ENCODE measurements around the gene PITPNC1. TPM values are rescaled to one million over a fixed set of nuclear protein-coding genes. Genes with fewer than 3 reads are reported as not detected.

Gene PITPNC1
- total RNA-seq, 1 experiment from 2014 or later: 40.1 TPM

DNA sequence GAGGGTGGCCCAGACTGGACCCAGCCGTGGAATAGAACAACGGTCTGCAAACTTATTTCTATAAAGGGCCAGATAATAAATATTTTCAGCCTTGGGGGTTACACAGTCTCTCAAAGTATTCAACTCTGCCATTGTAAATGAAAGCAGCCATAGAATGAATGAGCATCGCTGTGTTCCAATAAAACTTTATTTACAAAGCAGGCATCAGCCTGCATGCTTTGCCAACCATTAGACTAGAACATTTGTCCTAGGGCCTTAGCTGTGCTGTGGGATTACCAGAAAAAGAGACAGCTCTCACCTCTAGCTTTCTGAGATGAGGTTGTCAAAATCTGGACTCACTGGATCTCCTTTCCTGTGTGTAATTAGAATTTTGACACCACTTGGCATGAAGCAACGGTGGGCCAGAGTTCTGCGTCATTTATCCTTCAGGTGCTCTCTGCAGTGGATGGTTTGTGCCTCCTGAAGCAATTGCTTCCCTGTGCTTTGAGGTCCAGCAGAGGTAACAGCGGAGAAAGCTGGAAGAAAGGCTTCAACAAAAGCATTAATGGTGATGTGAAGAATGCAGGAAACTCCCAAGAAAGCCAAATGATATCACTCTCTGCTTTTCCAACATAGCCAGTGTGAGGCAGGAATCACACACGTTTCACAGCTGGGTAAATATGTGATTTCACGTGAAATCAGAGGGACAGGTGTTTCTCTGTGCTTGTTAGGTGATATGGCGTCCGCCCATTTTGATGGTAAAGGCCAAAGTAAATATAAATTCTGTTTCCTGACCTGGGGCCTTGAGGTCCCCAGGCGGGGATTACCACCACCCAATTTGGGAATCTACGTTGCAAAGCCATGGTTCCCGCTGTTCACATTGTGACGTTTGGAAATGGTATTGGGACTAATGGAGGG, 148.4 kb downstream of the PITPNC1 start:
- BruUV-seq (replicated peaks): no TSS peak
- H3K27ac Mint-ChIP-seq (ENCODE audit: low read depth, unreplicated experiment): no peak overlapping the region
- H3K4me1 Mint-ChIP-seq (ENCODE audit: insufficient read depth, unreplicated experiment): no peaks in the 10 kb centered on the region
- TF ChIP-seq, protein P1, sequence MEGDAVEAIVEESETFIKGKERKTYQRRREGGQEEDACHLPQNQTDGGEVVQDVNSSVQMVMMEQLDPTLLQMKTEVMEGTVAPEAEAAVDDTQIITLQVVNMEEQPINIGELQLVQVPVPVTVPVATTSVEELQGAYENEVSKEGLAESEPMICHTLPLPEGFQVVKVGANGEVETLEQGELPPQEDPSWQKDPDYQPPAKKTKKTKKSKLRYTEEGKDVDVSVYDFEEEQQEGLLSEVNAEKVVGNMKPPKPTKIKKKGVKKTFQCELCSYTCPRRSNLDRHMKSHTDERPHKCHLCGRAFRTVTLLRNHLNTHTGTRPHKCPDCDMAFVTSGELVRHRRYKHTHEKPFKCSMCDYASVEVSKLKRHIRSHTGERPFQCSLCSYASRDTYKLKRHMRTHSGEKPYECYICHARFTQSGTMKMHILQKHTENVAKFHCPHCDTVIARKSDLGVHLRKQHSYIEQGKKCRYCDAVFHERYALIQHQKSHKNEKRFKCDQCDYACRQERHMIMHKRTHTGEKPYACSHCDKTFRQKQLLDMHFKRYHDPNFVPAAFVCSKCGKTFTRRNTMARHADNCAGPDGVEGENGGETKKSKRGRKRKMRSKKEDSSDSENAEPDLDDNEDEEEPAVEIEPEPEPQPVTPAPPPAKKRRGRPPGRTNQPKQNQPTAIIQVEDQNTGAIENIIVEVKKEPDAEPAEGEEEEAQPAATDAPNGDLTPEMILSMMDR (IDR thresholded peaks at IDR 0.05; ENCODE audit: unreplicated experiment): no peak
- CTCF ChIA-PET: no interaction called here
- no peak for DNase-seq (ENCODE audit: unreplicated experiment)
- no peak overlapping the region for H3K4me3 Mint-ChIP-seq (ENCODE audit: unreplicated experiment)
- intact Hi-C loops (cut with micrococcal nuclease): no loop called here
- POLR2A ChIA-PET: interaction anchor here (1.0 kb wide), 1 partner anchor 14 kb away, joined by 3 read pairs; no protein-coding TSS in a partner anchor
- H3K9me3 Mint-ChIP-seq (ENCODE audit: unreplicated experiment): no peaks in the 10 kb centered on the region
- H3K27me3 Mint-ChIP-seq (ENCODE audit: insufficient read depth, unreplicated experiment): no peaks in the 10 kb centered on the region
- no peaks in the 10 kb centered on the region for H3K36me3 Mint-ChIP-seq (ENCODE audit: insufficient read depth, unreplicated experiment)

DNA sequence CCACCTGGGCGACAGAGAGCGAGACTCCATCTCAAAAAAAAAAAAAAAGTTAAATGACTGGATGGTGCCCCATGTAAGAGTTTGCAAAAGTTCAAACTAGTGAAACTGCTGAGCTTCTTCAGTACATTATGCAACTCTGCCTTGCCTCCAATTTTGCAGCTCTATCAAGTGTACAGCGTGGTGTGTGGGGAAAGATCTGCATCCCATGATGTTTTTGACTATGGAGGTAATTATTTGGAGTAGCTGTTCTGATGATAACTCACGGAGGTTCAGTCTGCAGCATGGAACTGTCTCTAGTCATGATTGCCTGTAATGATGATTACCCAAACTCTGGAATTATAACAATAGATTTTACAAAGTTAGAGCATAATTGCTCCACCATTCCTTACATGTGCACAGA, 149.6 kb downstream of the PITPNC1 start:
- TF ChIP-seq, protein P1 (IDR thresholded peaks at IDR 0.05; ENCODE audit: unreplicated experiment): no peak
- DNase-seq (ENCODE audit: unreplicated experiment): no peak
- Mint-ChIP-seq H3K36me3 (ENCODE audit: insufficient read depth, unreplicated experiment) (no peaks in the 10 kb centered on the region), H3K27ac (ENCODE audit: low read depth, unreplicated experiment) (no peak overlapping the region), H3K9me3 (ENCODE audit: unreplicated experiment) (no peaks in the 10 kb centered on the region), H3K4me3 (ENCODE audit: unreplicated experiment) (no peak overlapping the region), H3K4me1 (ENCODE audit: insufficient read depth, unreplicated experiment) (no peaks in the 10 kb centered on the region), H3K27me3 (ENCODE audit: insufficient read depth, unreplicated experiment) (no peaks in the 10 kb centered on the region)
- ChIA-PET POLR2A (interaction anchor here (0.6 kb wide), 1 partner anchor 154 kb away, joined by 4 read pairs; no protein-coding TSS in a partner anchor), CTCF (interaction anchor here (0.6 kb wide), 1 partner anchor 8 kb away, joined by 3 read pairs; no protein-coding TSS in a partner anchor)
- intact Hi-C loops (cut with micrococcal nuclease): no loop called here
- no TSS peak for BruUV-seq (replicated peaks)

DNA sequence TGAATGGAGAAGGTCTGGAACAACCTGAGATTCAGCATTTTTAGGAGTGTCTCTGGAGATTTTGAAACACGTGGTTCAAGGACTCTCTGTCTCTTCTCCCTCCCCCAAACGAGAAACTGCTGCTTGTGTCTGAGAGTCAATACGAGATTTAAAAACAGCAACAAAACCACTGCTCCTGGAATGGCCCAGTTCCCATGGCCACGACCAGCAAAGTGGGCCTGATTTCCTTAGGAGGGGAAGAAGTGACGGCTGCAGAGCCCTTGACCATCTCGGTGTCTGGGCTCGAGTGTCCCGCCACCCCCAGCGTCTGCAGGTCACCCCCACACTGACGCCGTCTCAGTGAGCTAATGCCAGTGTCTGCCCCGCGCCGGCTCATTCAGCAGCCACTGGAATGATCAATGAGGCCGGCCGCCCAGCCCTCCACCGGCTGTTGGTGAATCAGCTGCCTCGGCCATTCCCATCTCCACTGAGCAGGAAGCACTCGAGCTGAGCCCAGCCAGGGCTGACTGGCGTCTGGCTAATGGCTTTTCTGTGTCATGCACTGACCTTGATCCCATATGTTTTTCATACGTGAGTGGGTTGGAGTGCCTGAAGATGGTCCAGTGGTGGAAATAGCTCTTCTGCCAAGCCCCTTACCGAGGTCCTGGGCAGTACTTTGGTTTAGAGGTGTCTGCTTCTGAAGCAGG, 151.8 kb downstream of the PITPNC1 start:
- TF ChIP-seq, protein P1 (IDR thresholded peaks at IDR 0.05; ENCODE audit: unreplicated experiment): no peak
- intact Hi-C loops (cut with micrococcal nuclease): no loop called here
- DNase-seq (ENCODE audit: unreplicated experiment): no peak
- no peaks in the 10 kb centered on the region for H3K9me3 Mint-ChIP-seq (ENCODE audit: unreplicated experiment)
- ChIA-PET CTCF (no interaction called here), POLR2A (no interaction called here)
- H3K4me3 Mint-ChIP-seq (ENCODE audit: unreplicated experiment): no peak overlapping the region
- no peak overlapping the region for H3K27ac Mint-ChIP-seq (ENCODE audit: low read depth, unreplicated experiment)
- no peaks in the 10 kb centered on the region for H3K4me1 Mint-ChIP-seq (ENCODE audit: insufficient read depth, unreplicated experiment)
- H3K36me3 Mint-ChIP-seq (ENCODE audit: insufficient read depth, unreplicated experiment): peaks cover 4% of the 10 kb centered on the region
- no peaks in the 10 kb centered on the region for H3K27me3 Mint-ChIP-seq (ENCODE audit: insufficient read depth, unreplicated experiment)
- no TSS peak for BruUV-seq (replicated peaks)

DNA sequence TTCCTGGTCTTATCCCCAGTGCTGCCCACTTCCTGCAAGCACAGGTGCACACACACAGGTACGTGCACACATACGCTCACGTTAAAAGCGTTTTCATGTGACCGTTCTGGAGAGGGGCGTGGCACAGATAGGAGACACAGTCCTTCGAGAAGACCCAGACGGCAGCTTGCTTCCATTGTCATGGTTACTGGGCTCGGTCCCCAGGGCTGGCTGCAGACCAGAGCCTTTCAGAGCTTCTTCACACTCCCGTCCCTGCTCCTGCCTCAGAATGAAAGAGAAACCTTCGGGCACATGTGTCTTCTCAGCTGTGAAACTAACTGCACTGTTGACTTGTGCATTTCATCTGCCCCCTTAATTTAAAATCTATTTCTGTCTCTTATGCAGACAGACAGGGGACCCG, 154.2 kb downstream of the PITPNC1 start:
- H3K4me1 Mint-ChIP-seq (ENCODE audit: insufficient read depth, unreplicated experiment): no peaks in the 10 kb centered on the region
- BruUV-seq (replicated peaks): no TSS peak
- POLR2A ChIA-PET: no interaction called here
- H3K27ac Mint-ChIP-seq (ENCODE audit: low read depth, unreplicated experiment): no peak overlapping the region
- intact Hi-C loops (cut with micrococcal nuclease): no loop called here
- H3K36me3 Mint-ChIP-seq (ENCODE audit: insufficient read depth, unreplicated experiment): peaks cover 12% of the 10 kb centered on the region
- H3K4me3 Mint-ChIP-seq (ENCODE audit: unreplicated experiment): no peak overlapping the region
- H3K9me3 Mint-ChIP-seq (ENCODE audit: unreplicated experiment): no peaks in the 10 kb centered on the region
- TF ChIP-seq, protein P1 (IDR thresholded peaks at IDR 0.05; ENCODE audit: unreplicated experiment): no peak
- no peak for DNase-seq (ENCODE audit: unreplicated experiment)
- CTCF ChIA-PET: no interaction called here
- H3K27me3 Mint-ChIP-seq (ENCODE audit: insufficient read depth, unreplicated experiment): no peaks in the 10 kb centered on the region

Measured in MCF 10A (cell line).